ENCODE results near the gene PLA2G4D. TPM values are rescaled to one million over a fixed set of nuclear protein-coding genes. Genes with fewer than 3 reads are reported as not detected.

PLA2G4D gene
- total RNA-seq, 4 donors from 2014 or later = 0.19 to 5.9 (median 0.23) TPM

DNA sequence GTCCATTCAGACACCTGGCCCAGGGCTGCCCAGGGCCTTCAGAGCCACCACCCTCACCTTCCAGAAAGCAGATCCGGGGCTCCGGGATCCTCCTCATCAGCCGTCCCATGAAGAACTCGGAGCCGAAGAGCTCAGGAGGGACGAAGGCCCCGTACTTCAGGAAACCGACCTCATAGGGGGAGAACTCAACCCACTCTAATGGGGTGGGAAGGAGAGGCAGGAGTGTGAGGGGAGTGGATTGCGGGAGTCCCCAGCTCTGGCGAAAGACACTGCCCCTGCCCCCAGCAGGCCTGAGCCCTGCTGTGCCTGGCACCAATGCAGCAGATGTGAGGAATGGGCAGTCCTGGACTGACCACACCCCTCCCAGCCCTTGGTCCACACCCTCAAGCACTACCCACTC, 22.6 kb downstream of the PLA2G4D start:
- 86% methylated on average over 9 of the region's 10 CpGs; no CpG with 5 or more reads in 1 of the 2 donors for WGBS, 2 donors
- Histone ChIP-seq H3K27ac (no peak overlapping the region), H3K36me3 (no peaks in the 10 kb centered on the region), H3K27me3 (peaks cover 0 to 15% (median 0%) of the 10 kb centered on the region in 4 donors), H3K4me3 (no peak overlapping the region), H3K4me1 (peaks cover 0 to under 1% (median 0%) of the 10 kb centered on the region in 3 donors), H3K9me3 (no peaks in the 10 kb centered on the region)
- intact Hi-C loops (cut with DNase I) = no loop called here
- DNase-seq = no peak
- TF ChIP-seq, protein P1, sequence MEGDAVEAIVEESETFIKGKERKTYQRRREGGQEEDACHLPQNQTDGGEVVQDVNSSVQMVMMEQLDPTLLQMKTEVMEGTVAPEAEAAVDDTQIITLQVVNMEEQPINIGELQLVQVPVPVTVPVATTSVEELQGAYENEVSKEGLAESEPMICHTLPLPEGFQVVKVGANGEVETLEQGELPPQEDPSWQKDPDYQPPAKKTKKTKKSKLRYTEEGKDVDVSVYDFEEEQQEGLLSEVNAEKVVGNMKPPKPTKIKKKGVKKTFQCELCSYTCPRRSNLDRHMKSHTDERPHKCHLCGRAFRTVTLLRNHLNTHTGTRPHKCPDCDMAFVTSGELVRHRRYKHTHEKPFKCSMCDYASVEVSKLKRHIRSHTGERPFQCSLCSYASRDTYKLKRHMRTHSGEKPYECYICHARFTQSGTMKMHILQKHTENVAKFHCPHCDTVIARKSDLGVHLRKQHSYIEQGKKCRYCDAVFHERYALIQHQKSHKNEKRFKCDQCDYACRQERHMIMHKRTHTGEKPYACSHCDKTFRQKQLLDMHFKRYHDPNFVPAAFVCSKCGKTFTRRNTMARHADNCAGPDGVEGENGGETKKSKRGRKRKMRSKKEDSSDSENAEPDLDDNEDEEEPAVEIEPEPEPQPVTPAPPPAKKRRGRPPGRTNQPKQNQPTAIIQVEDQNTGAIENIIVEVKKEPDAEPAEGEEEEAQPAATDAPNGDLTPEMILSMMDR (IDR thresholded peaks at IDR 0.05) = no peak
- TF ChIP-seq POLR2A (IDR thresholded peaks at IDR 0.05) = no peak

DNA sequence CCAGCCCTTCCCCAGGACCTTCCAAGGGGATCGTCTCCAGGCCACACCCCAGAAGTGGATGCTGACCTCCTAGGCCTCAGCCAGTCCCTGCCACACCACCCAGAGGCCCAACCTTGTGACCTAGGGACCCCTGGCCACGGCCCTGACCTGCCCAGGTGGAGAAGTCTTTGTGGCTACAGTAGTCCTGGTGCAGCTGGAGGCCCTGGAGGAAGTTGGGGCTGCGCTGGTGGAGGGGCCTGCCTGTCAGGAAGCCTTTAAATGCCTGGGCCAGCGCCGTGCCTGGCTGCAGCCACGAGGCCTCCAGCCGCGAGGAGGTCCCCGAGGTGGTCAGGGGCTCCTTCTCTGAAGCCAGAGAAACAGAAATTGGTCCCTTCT, 23.4 kb downstream of the PLA2G4D start:
- WGBS, 2 donors = no CpG with 5 or more reads among the region's 9 CpGs
- Histone ChIP-seq H3K27me3 (peaks cover 0 to 19% (median 0%) of the 10 kb centered on the region in 4 donors), H3K27ac (no peak overlapping the region), H3K4me3 (no peak overlapping the region), H3K36me3 (no peaks in the 10 kb centered on the region), H3K9me3 (no peaks in the 10 kb centered on the region), H3K4me1 (peaks cover 0 to 8% (median 0%) of the 10 kb centered on the region in 3 donors)
- no peak for DNase-seq
- intact Hi-C loops (cut with DNase I) = no loop called here
- TF ChIP-seq POLR2A (IDR thresholded peaks at IDR 0.05) = no peak
- TF ChIP-seq, protein P1 (IDR thresholded peaks at IDR 0.05) = no peak

DNA sequence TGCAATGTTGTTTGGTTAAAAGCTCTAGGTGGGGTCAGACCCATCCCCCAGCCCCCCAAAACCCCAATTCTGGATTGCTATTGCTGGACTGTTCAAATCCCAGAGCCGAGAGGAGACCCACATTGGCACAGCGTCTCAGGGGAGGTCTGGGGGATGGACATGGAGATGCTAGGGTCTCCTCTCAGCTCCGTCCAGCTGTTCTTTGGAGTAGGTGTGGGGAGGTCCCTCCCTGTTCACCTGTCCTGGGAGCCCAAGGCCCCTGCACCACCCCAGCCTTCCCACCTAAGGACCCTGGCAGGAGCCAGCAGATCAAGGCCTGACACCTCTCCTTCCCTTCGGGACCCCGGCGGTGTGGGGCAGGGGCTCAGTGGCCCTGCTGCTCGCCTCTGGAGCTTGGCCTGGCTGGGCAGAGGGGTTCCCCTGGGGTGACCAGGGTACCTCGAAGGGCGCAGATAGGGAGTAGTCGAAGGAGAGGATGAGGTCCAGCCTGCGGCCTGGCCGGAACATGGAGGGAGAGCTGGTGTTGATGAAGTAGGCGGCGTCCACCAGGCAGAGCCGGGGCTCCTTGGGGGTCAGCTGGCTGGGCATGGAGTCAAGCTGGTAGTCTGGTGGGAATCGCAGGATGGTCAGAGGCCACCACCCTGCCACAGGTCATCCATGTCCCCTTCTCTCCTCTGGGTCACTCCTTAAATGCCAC, 23.9 kb downstream of the PLA2G4D start:
- 95% methylated on average over 7 of the region's 16 CpGs; no CpG with 5 or more reads in 1 of the 2 donors for WGBS, 2 donors

DNA sequence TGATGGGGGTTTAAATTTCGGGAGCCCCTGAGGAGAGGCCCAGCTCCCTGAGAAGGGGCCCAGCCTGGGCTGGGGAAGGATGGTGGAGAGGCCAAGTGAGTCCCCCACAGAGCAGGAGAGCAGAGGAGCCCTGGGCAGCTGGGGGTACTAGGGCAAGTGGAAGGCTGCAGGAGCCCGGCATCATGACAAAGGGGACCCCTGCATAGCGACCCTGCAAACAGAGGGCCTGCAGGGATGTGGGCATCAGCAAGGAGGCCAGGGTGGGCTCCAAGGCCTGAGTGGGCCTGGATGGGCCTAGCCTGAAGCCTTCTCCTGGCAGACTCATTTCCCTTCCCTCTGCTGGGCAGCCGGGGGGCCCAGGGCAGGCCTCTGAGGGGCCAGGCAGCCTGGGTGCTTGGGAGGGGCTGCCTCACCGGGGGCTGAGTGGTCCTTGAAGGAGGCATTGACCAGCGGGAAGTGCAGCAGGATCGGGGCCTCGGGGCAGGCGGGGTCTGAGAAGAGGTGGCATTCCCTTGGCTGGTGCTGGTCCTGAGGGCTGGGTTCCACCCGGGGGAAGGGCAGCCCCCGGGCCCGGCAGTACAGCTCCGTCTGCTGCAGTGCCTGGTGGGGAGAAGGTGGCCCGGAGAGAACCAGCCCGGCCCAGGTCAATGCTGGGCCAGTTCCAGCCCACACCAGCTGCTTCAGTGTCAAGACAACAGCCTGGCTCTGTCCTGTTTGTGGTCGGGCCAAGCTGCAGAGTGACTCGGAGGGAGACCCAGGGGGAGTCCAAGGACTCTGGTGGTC, 24.7 kb downstream of the PLA2G4D start:
- intact Hi-C loops (cut with DNase I) = loop anchor here (5.0 kb wide), 1 partner anchor 63 kb away; no protein-coding TSS in a partner anchor
- no peak for DNase-seq

More for the DNA sequence above, 23.9 kb downstream of the PLA2G4D start:
- Histone ChIP-seq H3K4me3 (no peak overlapping the region), H3K9me3 (no peaks in the 10 kb centered on the region), H3K27me3 (peaks cover 0 to 24% (median 0%) of the 10 kb centered on the region in 4 donors), H3K27ac (no peak overlapping the region), H3K4me1 (peaks cover 0 to 12% (median 0%) of the 10 kb centered on the region in 3 donors), H3K36me3 (no peaks in the 10 kb centered on the region)
- DNase-seq = no peak
- TF ChIP-seq, protein P1 (IDR thresholded peaks at IDR 0.05) = no peak
- no peak for TF ChIP-seq POLR2A (IDR thresholded peaks at IDR 0.05)
- intact Hi-C loops (cut with DNase I) = no loop called here

More for the DNA sequence above, 24.7 kb downstream of the PLA2G4D start:
- Histone ChIP-seq H3K36me3 (no peaks in the 10 kb centered on the region), H3K4me3 (no peak overlapping the region), H3K4me1 (peaks cover 0 to 12% (median 0%) of the 10 kb centered on the region in 3 donors), H3K27me3 (peaks cover 0 to 28% (median 0%) of the 10 kb centered on the region in 4 donors), H3K27ac (no peak overlapping the region), H3K9me3 (no peaks in the 10 kb centered on the region)
- WGBS, 2 donors = 77 to 88% methylated on average over 1 to 4 of the region's 17 CpGs
- no peak for TF ChIP-seq POLR2A (IDR thresholded peaks at IDR 0.05)
- TF ChIP-seq, protein P1 (IDR thresholded peaks at IDR 0.05) = no peak
